HepG2 (cell line): Measurements from ENCODE around the gene UFSP2. TPM values are rescaled to one million over a fixed set of nuclear protein-coding genes. Genes with fewer than 3 reads are reported as not detected.

ENCODE experiments used
- ADNP ChIP-seq: sonication (generic); formaldehyde crosslinking; IDR thresholded peaks from 2 replicates; pipeline ENCODE4 v1.4.0; 2020; ENCODE audit warnings: missing genetic modification reagents
- DR1 ChIP-seq: sonication (generic); formaldehyde crosslinking; IDR thresholded peaks from 2 replicates; pipeline ENCODE4 v1.8.0; 2021; ENCODE audit warnings: mild to moderate bottlenecking, missing genetic modification reagents, inconsistent platforms
- E2F5 ChIP-seq: sonication (generic); formaldehyde crosslinking; conservative IDR thresholded peaks from 2 replicates; pipeline ENCODE4 v1.4.0; 2020; ENCODE audit warnings: missing genetic modification reagents
- EEA1 ChIP-seq: sonication (generic); formaldehyde crosslinking; IDR thresholded peaks from 2 replicates; pipeline ENCODE4 v1.5.1; 2020; ENCODE audit warnings: mild to moderate bottlenecking, missing genetic modification reagents, borderline replicate concordance
- HNF1B ChIP-seq: sonication (generic); formaldehyde crosslinking; IDR thresholded peaks from 2 replicates; pipeline ENCODE4 v1.5.1; 2020; ENCODE audit warnings: mild to moderate bottlenecking, moderate library complexity, missing genetic modification reagents
- MAFF ChIP-seq: IDR thresholded peaks from 2 replicates; pipeline ENCODE4 v1.6.1; 2011; ENCODE audit warnings: low read depth, low read length, improper control_type of control experiment
- MYNN ChIP-seq: sonication (generic); formaldehyde crosslinking; IDR thresholded peaks from 2 replicates; pipeline ENCODE4 v1.4.0; 2020; ENCODE audit warnings: mild to moderate bottlenecking, low read depth, missing genetic modification reagents
- NR1H2 ChIP-seq: sonication (generic); formaldehyde crosslinking; IDR thresholded peaks from 2 replicates; pipeline ENCODE4 v1.8.1; 2022; ENCODE audit warnings: low read depth, missing genetic modification reagents, borderline replicate concordance
- POGZ ChIP-seq: sonication (generic); formaldehyde crosslinking; IDR thresholded peaks from 2 replicates; pipeline ENCODE4 v1.4.0; 2020; ENCODE audit warnings: mild to moderate bottlenecking, missing genetic modification reagents
- SALL2 ChIP-seq: sonication (generic); formaldehyde crosslinking; IDR thresholded peaks from 2 replicates; pipeline ENCODE4 v1.8.1; 2023; ENCODE audit warnings: mild to moderate bottlenecking, missing genetic modification reagents, inconsistent platforms
- TAF1 ChIP-seq: sonication (generic); formaldehyde crosslinking; IDR thresholded peaks from 2 replicates; pipeline ENCODE4 v1.4.0; 2020; ENCODE audit warnings: missing genetic modification reagents
- TOE1 ChIP-seq: sonication (generic); formaldehyde crosslinking; IDR thresholded peaks from 2 replicates; pipeline ENCODE4 v1.4.0; 2020; ENCODE audit warnings: mild to moderate bottlenecking, missing genetic modification reagents
- USF2 ChIP-seq, 2 experiments: sonication (generic) in 1 of 2; formaldehyde crosslinking in 1 of 2; IDR thresholded peaks; 2 replicates each; pipeline versions ENCODE4 v1.5.1 to v1.6.1; 2011 to 2020; ENCODE audit warnings: borderline replicate concordance in 1 of 2, low read depth in 1 of 2, low read length in 1 of 2, mild to moderate bottlenecking in 1 of 2, missing genetic modification reagents in 1 of 2, moderate library complexity in 1 of 2
- ZNF354B ChIP-seq: sonication (generic); formaldehyde crosslinking; IDR thresholded peaks from 2 replicates; pipeline ENCODE4 v1.8.0; 2022; ENCODE audit warnings: mild to moderate bottlenecking, missing genetic modification reagents
- ZNF574 ChIP-seq: sonication (generic); formaldehyde crosslinking; IDR thresholded peaks from 2 replicates; pipeline ENCODE4 v1.4.0; 2020; ENCODE audit warnings: missing genetic modification reagents
- ZNF724P ChIP-seq: sonication (generic); formaldehyde crosslinking; IDR thresholded peaks from 2 replicates; pipeline ENCODE4 v1.8.0; 2022; ENCODE audit warnings: missing genetic modification reagents, borderline replicate concordance
- ZNF740 ChIP-seq: sonication (generic); formaldehyde crosslinking; IDR thresholded peaks from 2 replicates; pipeline ENCODE4 v1.4.0; 2020; ENCODE audit warnings: missing genetic modification reagents
- polyA plus RNA-seq, 8 experiments: library from polyadenylated mRNA; depleted of rRNA in 3 of 8; stranded (reverse) in 7 of 8; unstranded in 1 of 8; fragments of >200 nt; fragmentation: Illumina TruSeq in 4 of 8; extraction: Trizol in 4 of 8; gene quantifications; 2 replicates each; pipeline versions ENCODE4 v1.2.1 to v1.2.3, GENCODE V29; 2011 to 2016; ENCODE audit warnings: low read depth in 4 of 8, missing spikeins in 1 of 8, mixed read lengths in 1 of 8; ENCODE audit not compliant: insufficient read depth in 1 of 8
- total RNA-seq, 5 experiments: library from RNA; depleted of rRNA; stranded (reverse); fragments of >200 nt; fragmentation: Illumina TruSeq; extraction: Trizol; gene quantifications; 2 replicates each; pipeline ENCODE4 v1.2.3, GENCODE V29; 2016; ENCODE audit warnings: low read depth in 1 of 5

UFSP2 gene
- total and polyA plus RNA-seq, 2 of the 13 experiments (the other 11 are each of a cell fraction or from before 2014, with no cell fraction given): 24.1 to 32.3 TPM

- 0 out of 2 replicates have a peak, but pooled peaks have one; percentile 20 for TF ChIP-seq TAF1 (CRISPR knock-in tag)
- TF ChIP-seq USF2 (IDR thresholded peaks at IDR 0.05; ENCODE audit: low read depth, low read length): no peak
- TF ChIP-seq USF2 (CRISPR knock-in tag; IDR thresholded peaks at IDR 0.05; ENCODE audit: borderline replicate concordance): 0 out of 2 replicates have a peak, but pooled peaks have one; percentile 36
- peak; percentile 70; the same call in 1 of the 2 replicates for TF ChIP-seq MYNN (CRISPR knock-in tag)
- TF ChIP-seq NR1H2 (CRISPR knock-in tag): no peak
- peak; percentile 37; the same call in 1 of the 2 replicates for TF ChIP-seq DR1 (CRISPR knock-in tag)
- TF ChIP-seq EEA1 (CRISPR knock-in tag): peak; percentile 65; the same call in 1 of the 2 replicates
- peak; percentile 96; the same call in 1 of the 2 replicates for TF ChIP-seq ZNF354B (CRISPR knock-in tag)
- TF ChIP-seq POGZ: peak; percentile 41; the same call in 1 of the 2 replicates
- peak; percentile 54; the same call in 1 of the 2 replicates for TF ChIP-seq ZNF740 (CRISPR knock-in tag)
- no peak for TF ChIP-seq TOE1 (CRISPR knock-in tag)
- no peak for TF ChIP-seq MAFF
- TF ChIP-seq E2F5 (CRISPR knock-in tag): peak; percentile 86
- TF ChIP-seq ZNF724P: peak; percentile 99
- TF ChIP-seq ADNP (CRISPR knock-in tag): no peak
- peak; percentile 75 for TF ChIP-seq HNF1B (CRISPR knock-in tag)
- TF ChIP-seq ZNF574 (CRISPR knock-in tag): peak; percentile 87
- TF ChIP-seq SALL2 (CRISPR knock-in tag): no peak; the same call in none of the 2 replicates
Measured at GRCh38 chr4:185395956-185396723, 29.6 kb downstream of the UFSP2 start (continued).
